IPS-NIHi11 (cell line): ENCODE data around the gene NPLOC4.

Source experiments
- DNase-seq: peaks from one replicate; pipeline ENCODE4 v3.0.0; 2012; ENCODE audit warnings: mixed read lengths, low spot score

The NPLOC4 gene

DNA sequence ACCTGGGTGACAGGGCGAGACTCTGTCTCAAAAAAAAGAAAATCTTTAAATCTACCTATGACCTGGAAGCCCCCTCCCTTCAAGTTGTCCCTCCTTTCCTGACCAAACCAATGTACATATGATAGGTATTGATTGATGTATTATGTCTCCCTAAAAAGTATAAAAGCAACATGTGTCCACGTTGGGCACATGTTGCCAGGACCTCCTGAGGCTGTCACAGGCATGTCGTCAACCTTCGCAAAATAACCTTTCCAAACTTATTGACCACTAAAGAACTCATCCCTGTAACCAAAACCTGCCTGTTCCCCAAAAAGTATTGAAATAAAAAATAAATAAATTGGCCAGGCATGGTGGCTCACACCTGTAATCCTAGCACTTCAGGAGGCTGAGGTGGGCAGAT lies 25.1 kb upstream of the NPLOC4 start:
- no peak for DNase-seq

DNA sequence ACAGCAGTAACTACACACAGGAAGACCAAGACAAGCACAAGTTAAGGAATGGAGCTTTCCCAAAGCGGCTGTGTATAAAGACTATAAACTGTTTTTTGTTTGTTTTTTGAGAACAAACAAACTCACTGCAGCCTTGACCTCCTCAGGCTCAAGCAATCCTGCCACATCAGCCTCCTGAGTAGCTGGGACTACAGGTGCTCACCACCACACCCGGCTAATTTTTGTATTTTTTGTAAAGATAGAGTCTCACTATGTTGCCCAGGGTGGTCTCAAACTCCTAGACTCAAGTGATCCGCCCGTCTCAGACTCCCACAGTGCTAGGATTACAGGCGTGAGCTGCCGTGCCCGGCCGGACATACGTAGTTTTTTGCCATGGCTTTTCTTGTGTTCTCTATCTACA lies 23.5 kb upstream of the NPLOC4 start:
- no peak for DNase-seq

DNA sequence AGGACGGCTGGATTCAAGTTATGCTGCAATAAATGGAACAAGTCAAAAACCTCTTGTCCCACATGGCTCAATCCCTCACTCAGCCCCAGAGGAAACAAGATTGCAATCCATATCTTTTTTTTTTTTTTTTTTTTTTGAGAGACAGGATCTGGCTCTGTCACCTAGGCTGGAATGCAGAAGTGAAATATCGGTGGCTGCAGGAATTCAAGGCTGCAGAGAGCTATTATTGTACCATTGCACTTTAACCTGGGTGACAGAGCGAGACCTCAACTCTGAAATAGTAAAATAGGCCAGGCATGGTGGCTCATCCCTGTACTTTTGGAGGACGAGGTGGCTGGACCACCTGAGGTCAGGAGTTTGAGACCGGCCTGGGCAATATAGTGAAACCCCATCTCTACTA lies 22.1 kb upstream of the NPLOC4 start:
- DNase-seq: no peak

DNA sequence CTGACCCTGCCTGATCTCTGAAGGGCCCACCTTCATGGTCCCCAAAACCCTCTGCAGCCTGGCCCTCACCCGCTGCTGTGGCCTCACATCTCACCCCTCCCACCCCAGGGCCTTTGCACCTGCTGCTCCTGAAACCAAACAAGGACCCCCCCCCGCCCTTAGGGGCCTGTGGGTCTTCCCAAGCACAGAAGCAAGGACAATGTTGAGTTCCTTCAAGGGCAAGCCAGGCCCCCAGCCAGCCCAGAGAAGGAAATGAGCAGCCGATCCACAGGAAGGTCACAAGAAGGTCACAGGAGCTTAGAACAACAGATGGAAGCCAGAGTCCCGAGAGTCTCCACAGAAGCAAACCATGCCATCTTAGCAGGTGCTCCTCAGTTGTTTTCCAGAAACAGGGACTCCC lies 19.9 kb upstream of the NPLOC4 start:
- no peak for DNase-seq

DNA sequence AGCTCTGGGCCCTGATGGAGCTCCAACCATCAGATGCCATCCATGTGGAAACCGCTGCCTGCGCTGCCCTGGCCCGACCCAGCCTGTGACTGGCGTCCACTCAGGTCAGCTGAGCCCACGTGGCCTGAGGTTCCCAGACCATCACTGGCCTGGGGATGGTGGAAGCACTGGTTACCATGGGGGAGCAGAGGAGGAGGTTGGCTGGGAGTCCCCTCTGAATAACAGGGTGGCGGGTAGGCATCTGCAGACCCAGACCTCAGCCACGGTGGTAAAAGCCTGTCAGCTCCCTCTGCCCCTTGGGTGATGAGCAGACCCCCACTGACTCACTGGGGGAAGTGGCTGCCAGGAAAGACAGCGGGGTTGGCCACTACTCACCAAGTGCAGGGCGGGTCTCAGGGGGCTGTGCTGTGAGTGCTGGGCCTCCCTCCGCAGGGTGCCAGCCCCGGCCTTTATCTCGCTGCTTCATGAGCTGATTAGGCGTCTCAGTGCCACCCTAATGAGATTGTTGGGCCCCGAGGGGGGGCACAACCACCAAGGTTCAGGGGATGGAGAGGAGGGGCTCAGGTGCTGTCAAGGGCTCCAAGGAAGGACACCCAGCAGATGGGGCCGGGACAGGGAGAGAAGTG lies 19.3 kb upstream of the NPLOC4 start, which contains the start of gene PDE6G:
Gene PDE6G, minus strand, starts transcription at position 425 of the 626 bp plus-strand sequence. CDS start 3,237 bp downstream, outside the sequence.
- no peak for DNase-seq

DNA sequence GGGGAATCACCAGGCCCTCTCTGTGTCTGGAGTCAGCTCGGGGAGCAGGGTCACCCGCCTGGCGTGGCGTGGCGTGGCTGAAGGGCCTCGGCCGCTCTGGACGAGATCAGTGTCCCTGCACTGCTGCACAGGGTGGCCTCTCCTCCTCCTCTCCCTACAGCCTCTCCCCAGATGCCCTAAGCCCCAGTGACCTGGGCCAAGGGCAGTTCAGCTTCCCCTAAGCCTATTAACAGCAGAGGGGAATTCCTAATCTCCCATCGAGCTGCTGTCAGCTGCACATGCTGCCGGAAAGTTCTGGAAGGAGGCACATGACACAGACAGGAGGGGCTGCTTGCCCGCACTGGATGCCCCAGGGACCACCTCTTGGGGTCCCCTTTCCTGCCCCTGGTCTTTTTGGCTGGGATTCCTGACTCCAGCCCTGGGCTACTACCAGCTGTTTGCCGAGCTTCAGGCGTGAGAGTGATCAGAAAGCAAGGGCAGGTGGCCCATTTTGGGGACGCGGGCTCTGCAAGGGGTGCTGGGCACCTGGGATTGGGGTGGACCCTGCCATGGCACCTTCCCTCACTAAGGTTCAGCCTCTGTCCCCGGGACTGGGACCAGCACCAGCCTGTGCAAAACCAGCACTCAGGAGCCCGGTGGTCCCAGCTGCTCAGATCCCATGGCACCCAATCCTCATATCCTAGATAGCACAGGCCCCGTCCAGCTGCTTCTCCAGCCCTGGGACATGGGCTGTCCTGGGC lies 18.6 kb upstream of the NPLOC4 start:
- peak; percentile 17 for DNase-seq

DNA sequence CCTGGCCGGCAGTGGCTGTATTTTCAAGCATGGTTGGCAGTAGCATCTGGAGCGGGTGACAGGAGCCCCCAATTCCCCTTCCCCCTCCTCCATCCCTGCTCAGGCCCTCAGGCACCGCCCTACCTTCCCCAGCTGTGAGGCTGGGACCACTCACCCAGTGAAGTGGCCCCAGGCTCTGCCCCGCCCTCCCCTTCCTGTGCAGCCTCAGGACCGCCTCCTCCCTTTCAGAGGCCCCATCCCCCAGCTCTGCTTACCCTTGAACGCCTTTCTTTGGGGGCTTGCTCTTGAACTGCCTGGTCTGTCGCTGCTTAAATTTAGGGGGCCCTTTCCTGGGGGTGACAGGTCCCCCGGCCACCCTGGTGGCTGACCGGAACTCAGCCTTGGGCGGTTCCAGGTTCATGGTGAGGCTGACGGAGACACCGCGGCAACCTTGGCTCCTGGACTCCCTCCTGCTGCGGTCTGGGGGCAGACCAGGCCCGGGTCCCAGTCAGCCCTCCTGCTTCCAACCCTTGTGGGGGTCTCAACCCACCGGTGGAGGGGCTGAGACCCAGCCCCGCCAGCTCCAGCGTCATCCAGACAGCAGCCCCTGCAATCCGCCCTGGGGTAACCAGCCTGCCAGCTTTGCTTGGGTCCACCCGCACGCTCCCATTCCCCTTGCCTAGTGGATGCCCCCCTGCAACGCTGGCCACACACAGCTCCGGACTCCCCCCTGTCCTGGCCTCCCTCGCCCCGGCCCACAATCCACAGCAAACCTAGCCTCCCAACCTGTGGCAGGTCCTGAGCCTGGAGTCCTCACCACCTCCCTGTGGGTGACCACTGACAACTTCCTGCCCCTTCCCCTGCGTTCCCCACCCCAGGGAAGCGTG lies 16.2 kb upstream of the NPLOC4 start:
- peak; percentile 82 for DNase-seq

DNA sequence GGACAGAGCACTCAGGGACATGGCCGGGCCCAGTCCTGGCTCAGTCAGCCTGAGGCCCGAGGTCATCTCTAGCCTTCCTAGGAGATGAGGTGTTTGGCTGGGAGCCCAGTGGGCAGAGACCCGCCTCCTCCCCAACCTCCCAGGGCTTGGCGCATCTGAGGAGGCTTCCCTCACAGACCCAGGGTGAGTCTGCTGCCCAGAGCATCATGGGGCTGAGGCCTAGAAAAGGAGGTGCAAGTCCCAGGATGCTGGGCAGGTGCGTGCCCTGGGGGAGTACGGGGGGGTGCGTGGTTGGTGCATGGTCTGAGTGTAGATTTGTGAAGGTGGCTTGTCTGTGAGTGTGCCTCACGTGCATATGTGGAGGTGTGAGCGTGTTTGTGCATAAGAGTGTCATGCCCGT lies 14.8 kb upstream of the NPLOC4 start:
- peak; percentile 35 for DNase-seq

DNA sequence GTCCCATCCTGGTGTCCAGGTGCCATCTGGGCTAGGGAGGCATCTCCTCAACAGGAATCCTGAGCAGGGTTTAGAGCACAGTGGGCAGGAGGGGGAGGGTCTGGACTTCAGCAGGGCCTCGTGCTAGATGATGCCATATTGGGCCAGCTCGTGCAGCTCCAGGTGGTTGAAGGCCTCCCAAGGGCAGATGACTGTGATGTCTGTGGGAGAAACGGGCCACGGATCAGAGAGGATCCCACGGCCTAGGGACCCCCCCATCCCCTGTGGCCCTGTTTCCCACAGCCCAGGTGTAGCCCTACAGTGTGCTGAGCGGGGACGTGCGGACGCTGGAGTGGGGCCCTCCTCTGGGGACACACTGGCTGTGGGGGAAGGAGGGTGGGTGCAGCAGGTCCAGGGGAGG lies 14.0 kb upstream of the NPLOC4 start:
- no peak for DNase-seq

DNA sequence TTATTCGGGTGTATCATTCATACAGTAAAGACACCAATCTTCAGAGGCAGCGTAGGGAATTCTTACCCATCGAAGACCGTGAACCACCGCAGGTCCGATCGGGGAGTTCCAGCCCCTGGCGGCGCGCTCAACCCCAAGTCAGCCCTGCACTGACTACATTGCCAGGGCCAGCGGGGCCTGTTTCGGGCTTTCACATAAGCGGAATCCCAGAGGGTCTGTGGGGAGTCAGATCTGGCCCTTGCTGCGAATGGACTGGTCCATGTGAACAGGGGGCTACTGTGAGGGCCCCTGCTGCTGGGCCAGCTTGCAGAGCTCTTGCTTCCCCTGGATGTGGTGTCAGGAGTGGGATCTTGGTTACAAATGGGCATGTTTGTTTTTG lies 11.8 kb upstream of the NPLOC4 start:
- no peak for DNase-seq

DNA sequence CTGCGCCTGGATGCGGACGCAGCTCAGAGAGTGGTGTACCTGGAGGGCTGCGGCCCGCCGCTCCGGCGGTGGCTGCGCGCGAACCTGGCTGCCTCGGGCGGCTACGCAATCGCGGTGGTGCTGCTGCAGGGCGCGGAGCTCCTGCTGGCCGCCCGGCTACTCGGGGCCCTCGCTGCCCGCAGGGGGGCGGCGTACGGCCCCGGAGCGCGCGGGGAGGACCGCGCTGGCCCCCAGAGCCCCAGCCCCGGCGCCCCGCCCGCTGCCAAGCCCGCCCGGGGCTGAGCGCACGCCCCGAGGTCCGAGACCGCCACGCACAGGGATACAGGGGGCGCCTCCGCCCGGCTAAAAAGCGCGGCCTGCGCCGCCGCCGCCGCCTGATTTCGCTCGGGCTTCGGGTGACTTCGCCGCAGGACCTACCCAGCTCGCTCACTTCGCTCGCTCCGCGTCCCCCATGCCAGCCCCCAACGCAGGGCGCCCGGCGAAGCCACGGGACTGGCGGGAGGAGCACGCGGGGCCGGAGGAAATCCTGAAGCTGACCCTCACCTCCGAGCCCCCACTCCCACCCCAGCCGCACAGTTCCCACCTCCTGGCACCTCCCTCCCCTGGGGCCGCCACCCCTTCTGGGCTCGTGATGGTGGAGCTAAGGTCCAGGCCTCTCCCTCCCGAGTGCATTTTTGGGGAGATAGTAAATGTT lies 11.2 kb upstream of the NPLOC4 start:
- DNase-seq: peak; percentile 77

DNA sequence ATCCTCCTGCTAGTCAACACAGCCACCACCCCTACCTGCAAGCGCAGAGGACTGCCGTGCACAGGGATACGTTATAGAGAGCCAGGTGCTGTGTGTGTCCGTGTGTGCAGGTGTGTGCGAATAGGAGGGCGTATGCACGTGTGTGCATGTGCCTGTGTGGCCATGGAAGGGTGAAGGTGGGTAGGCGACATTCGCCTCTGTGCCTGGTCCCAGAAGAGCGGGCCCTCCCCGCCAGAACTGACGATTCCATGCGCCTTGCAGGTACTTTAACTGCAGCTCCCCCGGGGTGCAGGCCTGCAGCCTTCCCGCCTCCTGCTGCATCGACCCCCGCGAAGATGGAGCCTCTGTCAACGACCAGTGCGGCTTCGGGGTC lies 10.7 kb upstream of the NPLOC4 start:
- DNase-seq: no peak

DNA sequence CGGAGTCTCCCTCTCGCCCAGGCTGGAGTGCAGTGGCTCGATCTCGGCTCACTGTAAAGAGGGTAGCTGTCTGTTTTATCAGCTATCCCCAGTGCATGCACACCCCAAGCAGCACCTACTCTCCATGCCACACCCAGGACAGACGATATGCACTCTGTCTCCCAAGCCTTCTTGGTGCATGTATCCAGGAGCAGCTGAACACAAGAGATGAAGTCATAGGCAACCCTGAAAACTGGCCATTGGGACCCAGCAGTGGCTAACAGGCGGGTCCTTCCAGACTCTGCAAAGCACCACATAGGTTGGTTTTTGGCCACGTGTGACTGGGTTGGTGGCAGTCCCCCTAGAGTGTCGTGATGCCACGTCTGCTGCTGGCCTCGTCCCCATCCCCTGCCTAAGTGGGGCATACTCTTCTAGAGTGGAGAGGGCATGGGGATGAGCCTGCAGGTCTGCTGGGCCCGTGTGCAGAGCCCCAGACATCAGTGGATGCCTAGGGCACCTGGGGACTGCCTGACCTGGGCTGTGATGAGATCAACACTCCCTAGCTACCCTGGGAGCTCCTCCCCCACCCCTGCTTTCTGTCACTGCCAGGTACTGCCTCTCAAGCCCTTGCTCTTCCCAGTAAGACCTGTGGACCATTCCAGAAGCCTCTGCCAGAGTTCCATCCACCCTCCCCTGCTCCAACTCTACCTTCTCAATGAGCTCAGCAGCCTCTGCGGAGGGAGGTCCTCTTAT lies 10.1 kb upstream of the NPLOC4 start:
- DNase-seq: peak; percentile 32

DNA sequence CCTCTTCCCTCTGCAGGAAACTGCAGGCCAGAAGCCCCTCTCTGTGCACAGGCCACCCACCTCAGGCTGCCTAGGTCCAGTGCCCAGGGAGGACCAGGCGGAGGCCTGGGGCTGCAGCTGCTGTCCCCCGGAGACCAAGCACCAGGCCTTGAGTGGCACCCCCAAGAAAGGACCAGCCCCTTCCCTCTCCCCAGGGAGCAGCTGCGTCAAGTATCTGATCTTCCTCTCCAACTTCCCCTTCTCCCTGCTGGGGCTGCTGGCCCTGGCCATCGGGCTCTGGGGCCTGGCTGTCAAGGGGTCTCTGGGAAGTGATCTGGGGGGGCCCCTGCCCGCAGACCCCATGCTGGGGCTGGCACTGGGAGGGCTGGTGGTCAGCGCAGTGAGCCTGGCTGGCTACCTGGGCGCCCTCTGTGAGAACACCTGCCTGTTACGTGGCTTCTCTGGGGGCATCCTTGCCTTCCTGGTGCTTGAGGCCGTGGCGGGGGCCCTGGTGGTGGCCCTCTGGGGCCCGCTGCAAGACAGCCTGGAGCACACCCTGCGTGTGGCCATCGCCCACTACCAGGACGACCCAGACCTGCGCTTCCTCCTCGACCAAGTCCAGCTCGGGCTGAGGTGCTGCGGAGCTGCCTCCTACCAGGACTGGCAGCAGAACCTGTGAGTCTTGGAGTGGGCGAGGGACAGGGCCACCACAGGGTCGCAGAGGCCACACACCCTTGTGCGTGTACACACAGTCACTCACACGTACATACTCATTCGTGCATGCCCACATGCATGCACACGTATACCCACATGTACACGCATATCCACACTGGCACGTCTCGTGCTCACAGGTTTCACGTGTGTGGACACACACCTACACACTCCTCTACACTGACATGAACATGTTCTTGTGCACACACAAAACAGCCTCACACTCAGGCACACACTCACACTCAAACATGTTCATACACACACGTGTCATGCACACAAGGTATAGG lies 8.4 kb upstream of the NPLOC4 start:
- DNase-seq: no peak

DNA sequence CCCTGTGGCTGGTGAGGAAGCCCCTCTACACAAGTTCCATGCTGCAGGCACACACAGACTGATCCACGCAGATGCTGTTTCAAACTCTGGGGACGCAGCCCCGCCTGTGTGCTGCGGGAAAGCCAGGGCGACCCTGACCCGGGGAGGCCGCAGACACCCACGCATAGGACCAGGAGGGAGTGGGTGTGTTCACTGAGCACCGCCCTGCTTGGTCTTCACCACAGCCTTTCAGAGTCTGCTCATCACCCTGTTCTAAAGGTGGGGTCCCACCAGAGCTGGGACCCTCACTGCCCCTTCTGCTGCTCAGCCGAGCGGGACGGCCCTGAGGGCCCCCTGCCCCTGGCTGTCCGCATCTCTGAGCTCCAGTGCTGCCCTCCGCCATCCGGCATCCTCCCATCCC lies 7.6 kb upstream of the NPLOC4 start:
- no peak for DNase-seq

DNA sequence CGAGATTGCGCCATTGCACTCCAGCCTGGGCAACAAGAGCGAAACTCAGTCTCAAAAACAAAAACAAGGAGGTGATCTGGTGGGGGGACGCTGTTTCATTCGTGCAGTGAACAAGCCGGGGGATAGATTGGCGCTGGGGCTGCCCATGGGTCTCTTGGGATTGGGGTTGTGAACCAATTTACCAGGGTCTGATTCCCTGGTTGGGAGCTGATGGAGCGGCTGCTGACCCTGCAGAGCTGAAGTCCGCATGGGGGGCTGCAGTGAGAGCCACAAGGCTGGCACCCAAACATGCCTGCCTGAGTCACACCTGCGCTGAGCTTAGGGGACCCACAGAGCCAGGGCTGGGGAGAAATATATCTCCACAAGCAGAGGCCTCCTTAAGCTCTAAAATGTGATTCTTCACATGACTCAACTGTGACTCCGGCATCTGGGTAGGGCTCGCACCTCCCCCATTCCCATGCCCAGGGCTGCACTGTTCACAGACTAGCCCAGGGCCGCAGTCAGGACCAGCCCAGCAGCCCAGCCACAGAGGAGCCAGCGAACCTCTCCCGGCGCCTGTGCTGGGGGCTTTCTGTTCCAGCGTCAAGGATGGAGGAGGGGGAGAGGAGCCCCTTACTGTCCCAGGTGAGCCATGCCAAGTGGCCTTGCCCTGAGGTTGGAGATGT lies 5.0 kb upstream of the NPLOC4 start:
- DNase-seq: no peak

DNA sequence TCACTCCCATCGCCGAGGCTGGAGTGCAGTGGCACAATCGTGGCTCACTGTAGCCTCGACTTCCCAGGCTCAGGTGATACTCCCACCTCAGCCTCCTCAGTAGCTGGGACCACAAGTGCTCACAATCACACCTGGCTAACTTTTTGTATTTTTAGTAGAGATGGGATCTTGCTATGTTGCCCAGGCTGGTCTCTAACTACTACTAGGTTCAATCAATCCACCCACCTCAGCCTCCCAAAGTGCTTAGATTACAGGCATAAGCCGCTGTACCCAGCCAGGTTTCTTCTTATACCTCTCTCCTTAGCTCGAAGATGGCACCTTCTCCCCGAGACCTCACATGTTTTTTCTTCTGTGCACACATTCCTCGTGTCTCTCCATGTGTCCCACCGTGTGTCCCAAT lies 3.1 kb upstream of the NPLOC4 start:
- no peak for DNase-seq

DNA sequence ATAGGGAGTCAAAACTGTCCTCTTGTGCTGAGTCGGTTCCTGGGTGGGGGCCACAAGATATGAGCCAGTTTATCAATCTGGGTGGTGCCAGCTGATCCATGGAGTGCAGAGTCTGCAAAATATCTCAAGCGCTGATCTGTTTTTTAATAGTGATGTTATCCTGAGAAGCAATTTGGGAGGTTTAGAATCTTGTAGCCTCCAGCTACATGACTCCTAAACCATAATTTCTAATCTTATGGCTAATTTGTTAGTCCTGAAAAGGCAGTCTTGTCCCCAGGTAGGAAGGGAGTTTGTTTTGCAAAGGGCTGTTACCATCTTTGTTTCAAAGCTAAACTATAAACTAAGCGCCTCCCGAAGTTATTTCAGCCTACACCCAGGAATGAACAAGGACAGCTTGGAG lies 1.8 kb upstream of the NPLOC4 start:
- no peak for DNase-seq

DNA sequence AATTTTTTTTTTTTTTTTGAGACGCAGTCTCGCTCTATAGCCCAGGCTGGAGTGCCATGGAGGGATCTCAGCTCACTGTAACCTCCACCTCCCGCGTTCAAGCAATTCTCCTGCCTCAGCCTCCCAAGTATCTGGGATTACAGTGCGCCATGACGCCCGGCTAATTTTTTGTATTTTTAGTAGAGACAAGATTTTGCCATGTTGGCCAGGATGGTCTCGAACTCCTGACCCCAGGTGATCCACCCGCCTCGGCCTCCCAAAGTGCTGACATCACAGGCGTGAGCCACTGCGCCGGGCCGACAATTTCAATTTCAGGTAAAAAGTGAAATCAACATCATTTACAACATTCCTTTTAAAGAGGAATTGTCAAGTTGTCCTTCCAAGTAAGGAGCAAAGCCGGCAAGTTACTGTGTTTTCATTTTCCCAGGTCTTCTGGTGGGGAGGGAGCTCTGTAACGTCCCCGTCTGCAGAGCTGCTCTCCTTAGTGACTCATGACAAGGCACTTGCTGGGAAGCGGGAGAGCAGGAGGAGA lies 873 bp downstream of the NPLOC4 start:
- no peak for DNase-seq

DNA sequence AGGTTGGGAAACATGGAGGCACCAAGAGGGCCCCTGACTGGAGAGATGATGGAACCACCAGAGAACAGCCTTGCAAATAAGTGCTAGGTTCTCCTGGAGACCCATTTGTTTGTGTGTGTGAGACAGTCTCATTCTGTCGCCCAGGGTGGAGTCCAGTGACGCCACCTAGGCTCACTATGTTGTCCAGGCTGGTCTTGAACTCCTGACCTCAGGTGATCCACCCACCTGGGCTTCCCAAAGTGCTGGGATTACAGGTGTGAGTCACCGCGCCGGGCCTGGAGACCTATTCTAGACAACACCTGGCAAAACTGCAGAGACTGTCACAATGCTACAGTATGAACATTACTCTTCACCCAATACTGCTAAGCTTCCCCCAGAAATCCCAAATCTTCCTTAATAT lies 1.5 kb downstream of the NPLOC4 start:
- no peak for DNase-seq
